NCI-H82 (cell line): ENCODE data around the gene NACA.
"Not testable (repeated sequence)": the region's sequence is repeated elsewhere in the genome, so short reads cannot be mapped to it uniquely, and the experiment has no call there.

Source experiments
- DNase-seq: peaks from one replicate; lab custom pipeline; 2025; lab: John Stamatoyannopoulos, UW

NACA gene

DNA sequence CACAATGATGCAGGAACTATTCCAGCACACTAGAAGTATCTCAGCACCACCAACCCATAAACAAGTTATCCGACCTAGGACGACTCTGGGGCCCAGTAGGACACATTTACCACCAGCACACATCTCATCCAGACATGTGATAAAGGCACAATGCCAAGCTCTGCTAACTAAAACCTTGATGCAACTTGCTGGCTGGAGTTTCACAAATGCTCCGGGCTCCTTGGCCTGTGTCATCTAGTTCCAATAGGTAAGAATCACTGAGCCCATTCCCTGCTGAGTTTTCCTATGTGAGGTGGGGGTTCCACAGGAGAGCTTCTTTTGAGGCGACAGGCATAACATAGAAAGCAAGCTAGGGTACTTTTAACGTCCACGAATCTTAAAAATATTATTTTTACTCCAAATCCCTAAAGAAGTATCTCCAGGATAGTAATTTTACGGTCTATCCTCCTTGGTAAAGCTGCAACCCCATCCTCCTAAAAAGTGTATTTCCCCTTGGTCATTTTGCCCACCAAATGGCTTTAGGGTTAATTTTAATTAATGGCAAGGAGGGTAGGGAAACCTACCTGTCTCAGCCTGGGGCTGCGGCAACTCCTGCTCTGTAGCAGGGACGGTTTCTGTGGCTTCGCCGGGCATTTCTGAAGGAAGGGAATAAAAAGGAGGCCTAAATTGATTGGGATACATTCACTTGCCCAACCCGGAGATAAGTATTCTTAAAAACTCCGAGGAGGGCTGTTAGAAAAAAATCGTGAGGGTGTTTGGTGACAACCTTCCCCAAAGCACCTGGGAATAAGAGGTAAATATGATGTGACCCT, 1.0 kb downstream of the NACA start:
- DNase-seq, result no peak

DNA sequence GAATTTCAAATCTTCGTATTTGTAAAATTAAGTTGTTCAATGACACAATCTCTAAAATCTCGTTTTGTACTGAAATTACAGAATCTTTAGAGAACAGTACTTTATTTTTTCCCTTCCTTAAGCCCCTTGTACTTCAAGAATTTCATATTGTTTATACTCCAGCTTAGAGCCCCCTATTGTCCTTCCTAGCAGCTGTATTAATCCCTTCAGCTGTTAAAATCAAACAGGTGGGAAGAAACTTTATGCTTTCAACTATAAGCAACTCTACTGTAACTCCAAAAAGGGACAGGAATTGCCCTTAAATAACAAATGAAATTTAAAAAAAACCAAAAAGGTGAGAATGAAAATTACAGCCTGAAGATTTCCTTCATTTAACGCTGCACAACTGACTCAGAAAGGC, 1.7 kb downstream of the NACA start:
- DNase-seq, result peak; percentile 36

DNA sequence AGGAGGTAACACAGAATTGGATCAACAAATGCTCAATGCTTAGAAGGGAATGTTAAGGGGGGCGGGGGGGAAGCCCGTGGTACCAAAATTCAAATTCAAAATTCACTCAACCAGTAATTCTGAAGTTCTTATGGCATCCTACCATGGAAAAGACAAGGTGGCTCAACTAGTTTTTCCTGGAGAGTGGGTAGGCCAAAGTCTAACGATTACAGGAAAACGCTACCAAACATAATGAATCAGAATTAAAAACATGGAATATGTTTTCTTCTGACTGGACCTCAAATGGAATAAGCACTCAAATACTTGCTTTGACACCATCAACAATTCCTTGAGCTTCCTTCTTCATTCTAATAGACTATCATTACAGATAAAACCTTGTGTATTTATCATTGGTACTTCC, 2.3 kb downstream of the NACA start:
- DNase-seq, result no peak

DNA sequence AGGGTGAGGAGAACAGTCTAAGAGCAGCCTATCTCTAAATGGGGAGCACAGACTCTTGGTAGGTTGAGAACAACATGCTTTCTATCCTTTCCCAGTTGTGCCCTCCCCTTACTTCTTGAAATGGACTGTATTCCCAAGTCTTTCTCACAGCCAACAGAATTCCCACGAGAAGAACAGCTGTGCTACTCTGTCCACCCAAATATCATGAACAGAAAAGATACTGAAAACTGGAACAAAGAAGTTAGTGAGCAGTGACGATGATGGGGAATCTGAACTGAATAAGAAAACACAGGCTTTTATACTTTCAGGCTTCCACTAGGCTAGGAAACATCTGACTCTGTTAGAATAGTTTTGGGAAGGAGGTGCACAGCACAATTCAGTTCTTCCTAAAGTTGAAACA, 3.4 kb downstream of the NACA start:
- DNase-seq, result no peak

DNA sequence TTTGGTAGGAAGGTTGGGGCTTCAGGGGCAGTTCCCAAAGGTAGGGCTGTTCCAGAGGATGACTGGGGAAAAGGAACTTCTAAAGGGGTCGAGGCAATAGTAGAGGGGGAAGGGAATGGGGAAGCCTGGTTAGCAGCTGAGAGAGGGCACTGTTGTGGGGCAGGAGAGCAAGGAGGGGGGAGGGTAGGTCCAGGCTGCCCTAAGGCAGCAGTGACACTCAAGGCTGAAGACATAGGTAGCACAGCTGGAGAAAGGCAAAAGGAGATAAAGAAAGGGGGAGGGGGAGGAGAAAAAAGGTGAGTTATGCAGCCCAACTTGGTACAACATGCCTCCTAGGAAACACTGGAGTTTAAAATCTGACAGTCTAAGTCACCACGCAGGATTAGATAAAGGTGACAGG, 3.9 kb downstream of the NACA start:
- no peak for DNase-seq

DNA sequence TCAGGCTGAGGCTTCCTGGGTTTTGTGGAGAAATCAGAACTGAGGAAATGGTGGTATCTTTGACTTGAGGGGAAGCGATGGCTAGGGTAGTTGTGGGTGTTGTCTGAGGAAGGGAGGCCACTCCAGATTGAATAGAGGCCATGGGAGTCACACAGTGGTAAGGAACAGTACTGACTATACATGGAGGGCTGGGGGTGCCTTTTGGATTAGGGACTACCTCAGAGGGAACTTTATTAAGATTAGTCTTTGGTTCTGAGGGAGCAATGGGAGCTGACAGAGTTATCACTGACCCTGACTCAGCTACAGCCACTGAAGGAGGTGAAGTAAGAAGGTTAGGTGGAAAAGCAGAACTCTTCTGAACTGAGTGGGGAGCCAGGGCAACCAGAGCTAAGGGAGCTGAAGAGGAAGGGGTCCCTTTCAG, 4.4 kb downstream of the NACA start:
- no peak for DNase-seq

DNA sequence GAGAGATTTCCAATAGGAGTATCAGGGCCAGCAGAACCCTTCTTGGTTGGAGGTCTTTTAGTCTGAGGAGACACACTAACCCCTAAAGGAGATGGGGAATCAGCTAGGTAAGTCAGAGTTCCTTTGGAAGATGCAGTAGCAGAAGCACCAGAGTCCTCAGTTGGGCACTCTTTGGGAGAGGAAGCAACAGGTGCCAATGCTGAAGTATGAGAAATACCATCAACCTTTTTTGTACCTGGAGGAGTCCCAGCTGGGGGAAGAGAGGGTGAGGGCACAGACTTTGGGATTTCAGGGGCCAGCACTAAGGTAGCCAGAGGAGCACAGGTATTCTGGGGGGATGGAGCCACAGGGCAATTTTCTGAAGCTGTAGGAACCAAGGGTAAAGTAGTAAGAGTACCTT, 6.0 kb downstream of the NACA start:
- DNase-seq, result no peak

DNA sequence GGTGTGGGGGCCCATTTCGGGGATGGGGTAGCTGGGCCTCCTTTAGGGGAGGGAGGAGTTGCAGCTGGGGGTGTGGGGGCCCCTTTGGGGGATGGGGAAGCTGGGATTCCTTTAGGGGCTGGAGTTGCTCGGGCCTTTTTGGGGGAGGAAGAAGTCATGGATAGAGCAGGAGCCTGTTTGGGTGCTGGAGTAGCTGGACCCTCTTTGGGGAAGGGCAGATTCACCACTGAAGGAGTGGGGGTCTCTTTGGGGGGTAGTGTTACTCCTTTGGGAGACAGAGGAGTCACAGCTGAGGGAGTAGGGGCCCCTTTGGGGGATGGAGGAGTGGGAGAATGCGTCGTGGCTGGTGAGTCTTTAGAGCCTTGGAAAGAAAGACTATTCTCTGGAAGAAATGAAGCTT, 6.5 kb downstream of the NACA start:
- no peak for DNase-seq

DNA sequence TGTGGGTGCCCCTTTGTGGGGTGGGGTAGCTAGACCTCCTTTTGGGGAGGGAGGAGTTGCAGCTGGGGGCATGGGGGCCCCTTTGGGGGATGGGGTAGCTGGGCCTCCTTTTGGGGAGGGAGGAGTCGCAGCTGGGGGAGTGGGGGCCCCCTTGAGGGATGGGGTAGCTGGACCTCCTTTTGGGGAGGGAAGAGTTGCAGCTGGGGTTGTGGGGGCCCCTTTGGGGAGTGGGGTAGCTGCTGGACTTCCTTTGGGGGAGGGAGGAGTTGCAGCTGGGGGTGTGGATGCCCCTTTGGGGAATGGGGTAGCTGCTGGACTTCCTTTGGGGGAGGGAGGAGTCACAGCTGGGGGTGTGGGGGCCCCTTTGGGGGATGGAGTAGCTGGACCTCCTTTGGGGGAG, 7.0 kb downstream of the NACA start:
- no peak for DNase-seq

DNA sequence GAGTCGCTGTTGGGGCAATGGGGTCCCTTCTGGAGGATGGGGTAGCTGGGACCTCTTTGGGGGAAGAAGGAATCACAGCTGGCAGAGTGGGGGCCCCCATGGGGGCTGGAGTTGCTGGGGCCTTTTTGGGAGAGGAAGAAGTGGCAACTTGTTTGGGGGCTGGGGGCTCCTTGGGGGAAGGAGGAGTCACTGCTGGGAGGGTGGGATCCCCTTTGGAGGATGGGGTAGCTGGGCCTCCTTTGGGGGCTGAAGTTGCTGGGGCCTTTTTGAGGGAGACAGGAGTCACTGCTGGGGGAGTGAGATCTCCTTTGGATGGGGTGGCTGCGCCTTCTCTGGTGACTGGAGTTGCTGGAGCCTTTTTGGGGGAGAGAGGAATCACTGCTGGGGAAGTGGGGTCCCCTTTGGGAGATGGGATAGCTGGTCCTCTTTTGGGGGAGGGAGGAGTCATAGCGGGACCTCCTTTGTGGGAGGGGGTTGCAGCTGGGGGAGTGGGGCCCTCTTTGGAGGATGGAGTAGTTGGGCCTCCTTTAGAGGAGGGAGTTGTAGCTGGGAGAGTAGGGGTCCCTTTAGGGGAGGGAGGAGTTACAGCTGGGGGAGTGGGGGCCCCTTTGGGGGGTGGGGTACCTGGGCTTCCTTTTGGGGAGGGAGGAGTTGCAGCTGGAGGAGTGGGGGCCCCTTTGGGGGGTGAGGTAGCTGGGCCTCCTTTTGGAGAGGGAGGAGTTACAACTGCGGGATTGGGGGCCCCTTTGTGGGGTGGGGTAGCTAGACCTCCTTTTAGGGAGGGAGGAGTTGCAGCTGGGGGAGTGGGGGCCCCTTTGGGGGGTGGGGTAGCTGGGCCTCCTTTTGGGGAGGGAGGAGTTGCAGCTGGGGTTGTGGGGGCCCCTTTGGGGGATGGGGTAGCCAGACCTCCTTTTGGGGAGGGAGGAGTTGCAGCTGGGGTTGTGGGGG, 7.9 kb downstream of the NACA start:
- no peak for DNase-seq

DNA sequence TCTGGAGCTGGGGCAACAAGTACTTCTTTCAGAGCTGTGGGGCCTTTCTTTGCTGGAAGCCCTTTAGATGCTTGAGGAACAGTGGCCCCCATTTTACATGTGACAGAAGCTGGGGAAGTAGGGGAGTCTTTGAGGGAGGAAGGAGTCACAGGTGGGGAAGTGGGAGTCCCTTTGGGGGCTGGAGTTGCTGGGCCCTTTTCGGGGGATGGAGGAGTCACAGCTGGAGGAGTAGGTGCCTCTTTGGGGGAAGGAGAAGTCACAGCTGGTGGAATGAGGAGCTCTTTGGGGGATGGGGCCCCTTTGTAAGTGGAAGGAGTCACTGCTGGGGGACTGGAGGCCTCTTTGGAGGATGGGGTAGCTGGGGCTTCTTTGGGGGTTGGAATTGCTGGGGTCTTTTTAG, 8.6 kb downstream of the NACA start:
- DNase-seq, result no peak

DNA sequence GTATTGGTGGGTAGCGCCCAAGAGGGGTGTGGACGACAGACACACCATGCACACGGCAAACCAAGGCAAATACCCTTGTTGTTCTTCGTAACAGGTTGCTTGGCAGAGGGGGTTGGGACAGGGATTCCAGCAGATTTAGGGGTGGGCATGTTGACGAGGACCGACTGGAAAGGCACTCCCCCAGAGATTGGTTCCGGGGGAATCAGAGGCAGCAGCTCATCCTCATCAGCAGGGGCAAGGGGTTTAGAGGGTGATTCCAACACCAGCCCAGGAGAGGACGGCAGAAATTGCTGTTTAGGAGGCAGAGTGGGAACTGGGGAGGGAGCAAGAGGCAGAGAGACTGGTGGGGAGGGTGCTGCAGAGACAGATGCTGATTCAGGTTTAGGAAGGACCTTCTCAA, 9.3 kb downstream of the NACA start:
- no peak for DNase-seq

DNA sequence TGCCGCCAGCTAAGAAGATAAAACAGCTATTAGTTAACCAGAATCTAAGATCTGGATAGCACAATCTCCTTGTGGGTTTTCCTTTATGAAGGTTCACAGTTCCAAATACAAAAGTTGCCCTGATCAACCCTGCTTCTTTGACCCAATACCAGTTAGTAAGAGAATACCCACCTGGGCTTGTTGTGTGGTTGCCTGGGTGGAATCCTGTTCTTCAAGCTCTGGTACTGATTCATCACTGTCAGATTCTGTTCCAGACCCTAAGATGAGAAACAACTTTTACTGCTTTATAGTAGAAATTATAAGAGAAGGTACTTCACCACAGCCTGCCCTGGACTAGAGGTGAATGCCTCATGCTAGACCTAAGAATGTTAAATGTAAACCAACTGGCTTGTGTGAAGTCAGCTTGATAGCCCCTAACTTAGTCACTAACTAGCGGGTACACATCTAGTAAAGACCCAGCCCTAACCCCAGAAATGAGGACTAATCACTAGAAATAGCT, 10.6 kb downstream of the NACA start:
- DNase-seq, result no peak

DNA sequence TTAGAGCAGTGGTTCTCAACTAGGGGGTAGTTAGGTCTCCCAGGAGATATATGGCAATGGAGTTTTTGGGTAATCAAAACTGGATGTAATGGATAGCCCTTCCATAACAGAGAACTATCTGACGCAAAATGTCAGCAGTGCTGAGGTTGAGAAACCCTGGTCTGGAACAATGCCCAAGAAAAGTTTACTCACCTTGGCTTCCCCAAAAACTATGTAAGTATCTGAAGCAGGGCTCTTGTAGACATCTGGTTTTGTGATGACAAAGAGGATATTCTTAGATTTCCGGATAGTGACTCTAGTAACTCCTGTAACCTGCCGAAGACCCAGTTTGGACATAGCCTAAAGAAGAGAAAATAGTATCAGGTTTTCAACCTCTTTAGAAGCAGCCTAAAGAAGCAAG, 11.8 kb downstream of the NACA start:
- DNase-seq, result no peak

DNA sequence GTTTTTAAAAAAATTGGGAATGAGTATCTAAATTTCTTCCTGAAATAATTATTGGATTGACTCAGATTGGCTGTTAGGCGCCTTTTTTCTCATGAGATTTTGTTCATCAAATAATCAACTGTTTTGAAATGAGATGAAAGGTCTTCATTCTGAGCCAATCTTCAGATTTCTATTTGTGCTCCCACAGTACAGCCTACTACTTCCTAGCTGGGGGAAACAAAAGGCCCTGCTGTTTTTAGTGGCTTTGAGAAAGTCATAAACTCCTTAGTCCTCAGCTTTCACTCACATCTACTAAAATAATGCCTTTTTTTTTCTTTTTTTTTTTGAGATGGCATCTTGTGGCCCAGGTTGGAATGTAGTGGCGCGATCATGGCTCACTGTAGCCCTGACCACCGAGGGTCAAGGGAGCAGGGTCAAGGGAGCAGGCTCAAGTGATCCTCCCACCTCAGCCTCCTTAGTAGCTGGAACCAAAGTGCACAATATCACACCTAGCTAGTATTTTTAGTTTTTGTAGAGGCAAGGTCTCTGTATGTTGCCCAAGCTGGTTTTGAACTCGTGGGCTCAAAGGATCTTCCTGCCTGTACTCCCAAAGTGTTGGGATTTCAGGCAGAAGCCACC, 15.2 kb downstream of the NACA start:
- DNase-seq, result no peak

DNA sequence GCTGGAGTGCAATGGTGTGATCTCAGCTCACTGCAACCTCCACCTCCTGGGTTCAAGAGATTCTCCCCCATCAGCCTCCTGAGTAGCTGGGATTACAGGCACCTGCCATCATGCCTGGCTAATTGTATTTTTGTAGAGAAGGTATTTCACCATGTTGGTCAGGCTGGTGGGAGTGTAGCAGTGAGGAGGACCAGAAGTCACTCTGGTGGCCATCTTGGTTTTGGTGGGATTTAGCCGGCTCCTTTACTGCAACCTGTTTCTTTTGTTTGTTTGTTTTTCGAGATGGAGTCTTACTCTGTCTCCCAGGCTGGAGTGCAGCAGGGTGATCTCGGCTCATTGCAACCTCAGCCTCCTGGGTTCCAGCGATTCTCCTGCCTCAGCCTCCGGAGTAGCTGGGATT, 20.6 kb downstream of the NACA start:
- not testable (repeated sequence) for DNase-seq

DNA sequence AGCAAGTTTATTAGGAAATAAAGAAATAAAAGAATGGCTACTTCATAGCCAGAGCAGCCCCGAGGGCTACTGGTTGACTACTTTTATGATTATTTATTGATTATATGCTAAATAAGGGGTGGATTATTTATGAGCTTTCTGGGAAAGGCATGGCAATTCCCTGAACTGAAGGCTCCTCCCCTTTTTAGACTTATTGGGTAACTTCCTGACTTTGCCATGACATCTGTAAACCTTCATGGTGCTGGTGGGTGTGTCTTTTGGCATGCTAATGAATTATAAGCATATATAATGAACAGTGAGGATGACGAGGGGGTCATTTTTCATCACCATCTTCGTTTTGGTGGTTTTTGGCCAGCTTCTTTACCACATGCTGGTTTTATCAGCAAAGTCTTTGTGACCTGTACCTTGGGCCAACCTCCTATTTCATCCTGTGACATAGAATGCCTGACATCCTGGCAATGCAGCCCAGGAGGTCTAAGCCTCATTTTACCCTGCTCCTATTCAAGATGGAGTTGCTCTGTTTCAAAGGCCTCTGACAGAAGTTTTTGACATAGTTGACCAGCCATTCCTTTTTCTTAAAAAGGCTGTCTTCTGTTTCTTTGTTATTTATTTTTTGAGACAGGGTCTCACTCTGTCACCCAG, 26.0 kb downstream of the NACA start:
- no peak for DNase-seq

DNA sequence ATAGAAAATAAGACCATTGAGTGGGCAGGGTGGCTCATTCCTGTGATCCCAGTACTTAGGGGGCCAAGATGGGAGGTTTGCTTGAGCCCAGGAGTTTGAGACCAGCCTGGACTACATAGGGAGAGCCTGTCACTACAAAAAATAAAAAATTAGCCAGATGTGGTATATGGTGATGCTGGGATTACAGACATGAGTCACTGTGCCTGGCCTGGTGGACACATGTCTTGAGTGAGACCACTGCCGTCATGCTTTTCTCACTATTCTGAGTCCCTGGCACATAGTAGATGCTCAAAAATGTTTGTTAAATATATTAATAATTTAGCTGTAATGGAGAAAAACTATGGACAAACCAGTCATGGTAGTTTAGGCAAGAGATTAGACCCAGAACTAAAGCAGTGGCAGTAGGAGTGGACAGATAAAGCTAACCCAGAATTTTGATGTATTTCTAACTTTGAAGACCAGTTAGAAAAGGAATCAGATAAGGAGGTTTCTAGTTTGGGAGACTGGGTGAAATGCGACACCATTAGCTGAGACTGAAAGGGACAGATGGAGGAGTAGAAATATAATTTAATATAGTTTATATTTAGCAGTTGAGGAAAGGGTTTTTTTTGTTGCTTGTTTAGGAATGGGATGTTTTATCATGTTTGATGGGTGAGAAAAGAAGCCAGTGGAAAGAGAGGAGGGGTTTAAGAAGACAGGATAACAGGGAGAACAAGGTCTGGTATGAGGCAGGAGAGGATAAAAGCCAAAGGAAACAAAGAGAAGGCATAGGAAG, 29.6 kb downstream of the NACA start:
- no peak for DNase-seq

DNA sequence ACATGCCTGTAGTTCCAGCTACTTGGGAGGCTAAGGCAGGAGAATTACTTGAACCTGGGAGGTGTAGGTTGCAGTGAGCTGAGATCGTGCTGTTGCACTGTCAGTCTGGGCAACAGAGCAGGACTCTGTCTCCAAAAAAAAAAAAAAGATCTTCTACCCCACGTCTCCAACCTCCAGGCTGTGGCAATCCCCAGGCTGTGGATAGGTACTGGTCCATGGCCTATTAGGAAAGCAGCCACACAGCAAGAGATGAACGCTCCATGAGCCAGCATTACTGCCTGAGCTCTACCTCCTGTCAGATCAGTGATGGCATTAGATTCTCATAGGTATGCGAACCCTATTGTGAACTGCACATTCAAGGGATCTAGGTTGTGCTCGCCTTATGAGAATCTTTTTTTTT, 30.9 kb downstream of the NACA start:
- no peak for DNase-seq

DNA sequence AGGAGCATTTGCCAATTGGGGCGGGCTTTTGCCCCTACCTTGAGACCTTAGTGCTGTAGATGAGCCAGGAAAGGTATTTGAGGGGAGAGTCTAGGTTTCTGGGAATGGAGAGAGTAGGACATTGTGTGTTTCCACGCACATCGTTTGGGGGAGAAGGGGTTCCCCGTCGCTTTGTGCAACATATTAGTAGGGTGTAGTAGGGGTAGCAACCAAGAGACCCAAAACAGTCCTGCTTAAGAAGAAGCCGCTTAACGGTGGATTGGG, 36.3 kb downstream of the NACA start:
- no peak for DNase-seq

DNA sequence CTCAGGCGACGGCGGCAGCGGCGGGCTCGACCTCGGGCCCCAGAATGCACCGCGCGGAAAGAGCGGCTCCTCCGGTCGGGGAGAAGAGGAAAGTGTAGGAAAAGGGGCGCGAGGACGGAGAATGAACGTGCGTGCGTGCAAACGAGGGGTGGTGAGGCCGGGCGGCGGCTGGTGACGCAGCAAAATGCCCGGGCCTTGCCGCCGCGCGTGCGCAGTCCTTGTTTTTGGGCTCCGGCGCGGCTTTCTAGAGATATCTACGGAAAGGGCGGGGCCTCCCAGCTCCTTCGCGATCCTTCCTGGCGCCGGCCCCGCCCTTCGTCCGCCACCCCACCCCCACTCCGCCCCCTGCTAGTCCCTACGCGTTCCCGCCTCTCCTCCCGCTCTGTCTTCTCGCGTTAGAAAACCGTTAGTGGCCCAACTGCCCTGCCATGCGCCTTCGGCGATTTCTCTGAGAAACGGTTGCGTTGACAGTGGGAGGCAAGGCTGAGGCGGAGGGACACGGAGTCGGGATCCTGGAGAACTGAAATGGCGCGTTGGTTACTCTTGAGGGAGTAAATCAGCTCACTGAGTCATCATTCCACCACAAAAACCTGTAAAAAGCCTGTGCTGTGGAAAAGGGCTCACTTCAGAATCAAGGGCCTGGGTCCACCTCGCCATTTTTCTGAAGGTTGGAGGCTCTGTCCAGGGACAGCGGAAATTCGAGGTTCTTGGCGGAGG, 36.8 kb downstream of the NACA start, which contains the start of gene PTGES3:
Gene PTGES3, minus strand, starts transcription at position 156 of the 717 bp plus-strand sequence. CDS start 285 bp downstream, outside the sequence.
- peak; percentile 99 for DNase-seq
